NOMO-1 treated with DMSO at 0.1 percent for 48 hours (cell line): ENCODE results near the gene HECW1.
"Not testable (repeated sequence)": the region's sequence is repeated elsewhere in the genome, so short reads cannot be mapped to it uniquely, and the experiment has no call there.

Source experiments
- DNase-seq: peaks from one replicate; lab custom pipeline; 2025; ENCODE audit not compliant: unreplicated experiment; lab: John Stamatoyannopoulos, UW

Gene HECW1

GRCh38 chr7:43112459-43112940 is at the start of gene HECW1:
Gene HECW1 (plus strand): TSS chr7:43112647. CDS start chr7:43243906, 131,259 bp downstream.
- no peak for DNase-seq

- DNase-seq: no peak
Observed at GRCh38 chr7:43071604-43072003, 40.8 kb upstream of the HECW1 start.

GRCh38 chr7:43072530-43072929 is 39.9 kb upstream of the HECW1 start:
- DNase-seq: no peak

- DNase-seq: not testable (repeated sequence)
Observed at GRCh38 chr7:43073811-43074210, 38.6 kb upstream of the HECW1 start.

GRCh38 chr7:43076189-43076605 is 36.2 kb upstream of the HECW1 start:
- DNase-seq: no peak

GRCh38 chr7:43076606-43077005 is 35.8 kb upstream of the HECW1 start:
- DNase-seq: no peak

- no peak for DNase-seq
Observed at GRCh38 chr7:43077285-43077684, 35.2 kb upstream of the HECW1 start.

GRCh38 chr7:43077732-43078391 is 34.6 kb upstream of the HECW1 start:
- no peak for DNase-seq

- DNase-seq: no peak
Observed at GRCh38 chr7:43078794-43079193, 33.7 kb upstream of the HECW1 start.

GRCh38 chr7:43081603-43082002 is 30.8 kb upstream of the HECW1 start:
- no peak for DNase-seq

GRCh38 chr7:43083106-43083505 is 29.3 kb upstream of the HECW1 start:
- DNase-seq: no peak

- no peak for DNase-seq
Observed at GRCh38 chr7:43085017-43085416, 27.4 kb upstream of the HECW1 start.

GRCh38 chr7:43085992-43086391 is 26.5 kb upstream of the HECW1 start:
- no peak for DNase-seq

- DNase-seq: no peak
Observed at GRCh38 chr7:43092819-43093218, 19.6 kb upstream of the HECW1 start.

- no peak for DNase-seq
Observed at GRCh38 chr7:43096875-43097274, 15.6 kb upstream of the HECW1 start.

GRCh38 chr7:43099750-43100149 is 12.7 kb upstream of the HECW1 start:
- DNase-seq: no peak

- no peak for DNase-seq
Observed at GRCh38 chr7:43104874-43105520, 7.5 kb upstream of the HECW1 start.

GRCh38 chr7:43105521-43106120 is 6.8 kb upstream of the HECW1 start:
- DNase-seq: no peak

GRCh38 chr7:43108255-43109011 is 4.0 kb upstream of the HECW1 start:
- DNase-seq: peak; percentile 22

- no peak for DNase-seq
Observed at GRCh38 chr7:43110791-43111535, 1.5 kb upstream of the HECW1 start.
